DOHH2 (cell line): ENCODE data around the gene KLF2.

Experiments
- CTCF ChIP-seq: fragments of 200-600 bp; sonication (generic); IDR thresholded peaks from one replicate; pipeline ENCODE4 v1.5.1; 2014; ENCODE audit warnings: antibody characterized with exemption, mild to moderate bottlenecking, low read depth, low read length; ENCODE audit not compliant: poor library complexity, severe bottlenecking
- EZH2phosphoT487 ChIP-seq: fragments of 200-600 bp; sonication (generic); IDR thresholded peaks from 2 replicates; pipeline ENCODE4 v1.6.1; 2017; ENCODE audit warnings: borderline replicate concordance, mild to moderate bottlenecking, antibody characterized with exemption, low read length, moderate library complexity, mixed read lengths

- no peak for TF ChIP-seq CTCF
- TF ChIP-seq EZH2phosphoT487 = no peak
Measured at GRCh38 chr19:16343156-16343555, 18.5 kb downstream of the KLF2 start.
